ENCODE measurements around the gene SLC49A3.

- TF ChIP-seq POLR2A (IDR thresholded peaks at IDR 0.05; ENCODE audit: low read depth, low read length) (no peak), POLR2AphosphoS5 (IDR thresholded peaks at IDR 0.05; ENCODE audit: low read depth, low read length) (no peak), TAF1 (IDR thresholded peaks at IDR 0.05; ENCODE audit: borderline replicate concordance, low read depth, low read length) (no peak)
Measured at GRCh38 chr4:710116-710515, 21.2 kb upstream of the SLC49A3 start.
